Fibroblast of lung (primary cell): ENCODE data around the gene THSD7B. TPM values are rescaled to one million over a fixed set of nuclear protein-coding genes. Genes with fewer than 3 reads are reported as not detected.

Experiments
- DNase-seq, 2 donors: peaks; one replicate each; pipeline versions ENCODE4 v3.0.0 to v3.0.0-alpha.2; 2010; ENCODE audit warnings: low read depth in 2 of 2
- H2AFZ ChIP-seq: 2 replicates; pipeline ENCODE4 v1.5.1; 2012; ENCODE audit warnings: low read length, control low read depth, inconsistent platforms
- H3K27ac ChIP-seq: 2 replicates; pipeline ENCODE4 v1.5.1; 2011; ENCODE audit warnings: low read length, control low read depth; ENCODE audit not compliant: insufficient read depth
- H3K27me3 ChIP-seq: 2 replicates; pipeline ENCODE4 v1.5.1; 2011; ENCODE audit warnings: mild to moderate bottlenecking, low read length; ENCODE audit not compliant: control insufficient read depth, insufficient read depth
- H3K36me3 ChIP-seq: 2 replicates; pipeline ENCODE4 v1.5.1; 2011; ENCODE audit warnings: low read length; ENCODE audit not compliant: control insufficient read depth, insufficient read depth
- H3K4me1 ChIP-seq: 2 replicates; pipeline ENCODE4 v1.5.1; 2011; ENCODE audit warnings: low read length; ENCODE audit not compliant: control insufficient read depth, insufficient read depth; ENCODE audit errors: extremely low read depth
- H3K4me2 ChIP-seq: 2 replicates; pipeline ENCODE4 v1.5.1; 2011; ENCODE audit warnings: low read length, control low read depth; ENCODE audit not compliant: insufficient read depth; ENCODE audit errors: extremely low read depth
- H3K4me3 ChIP-seq, 4 experiments: fragments of 200-600 bp in 1 of 4; sonication (generic) in 1 of 4; replicated peaks in 1 of 4; 2 replicates each; pipeline ENCODE4 v1.5.1; 2011 to 2016; ENCODE audit warnings: low read length in 4 of 4, low read depth in 3 of 4, mild to moderate bottlenecking in 3 of 4, control low read depth in 2 of 4, inconsistent platforms in 1 of 4, mixed read lengths in 1 of 4; ENCODE audit not compliant: insufficient read depth in 1 of 4; ENCODE audit errors: control extremely low read depth in 1 of 4
- H3K79me2 ChIP-seq: 2 replicates; pipeline ENCODE4 v1.5.1; 2012; ENCODE audit warnings: mild to moderate bottlenecking, low read length, inconsistent platforms; ENCODE audit not compliant: control insufficient read depth, insufficient read depth
- H3K9ac ChIP-seq: 2 replicates; pipeline ENCODE4 v1.5.1; 2011; ENCODE audit warnings: mild to moderate bottlenecking, low read length, control low read depth; ENCODE audit not compliant: insufficient read depth
- H3K9me3 ChIP-seq: 2 replicates; pipeline ENCODE4 v1.5.1; 2012; ENCODE audit warnings: low read depth, low read length; ENCODE audit not compliant: control insufficient read depth, insufficient read depth
- H4K20me1 ChIP-seq: 2 replicates; pipeline ENCODE4 v1.5.1; 2011; ENCODE audit warnings: low read length; ENCODE audit not compliant: control insufficient read depth, insufficient read depth; ENCODE audit errors: extremely low read depth
- EZH2 ChIP-seq: IDR thresholded peaks from 2 replicates; pipeline ENCODE4 v1.5.1; 2012; ENCODE audit warnings: low read length, control low read depth, mild to moderate bottlenecking; ENCODE audit errors: missing control alignments
- polyA plus RNA-seq, 2 donors: library from polyadenylated mRNA; depleted of rRNA in 1 of 2; stranded (reverse) in 1 of 2; unstranded in 1 of 2; fragments of >200 nt; gene quantifications; 2 replicates each; pipeline ENCODE4 v1.2.1, GENCODE V29; 2011 to 2012; ENCODE audit warnings: missing spikeins in 1 of 2
- total RNA-seq: library from RNA; depleted of rRNA; stranded (reverse); fragments of >200 nt; gene quantifications from 2 replicates; pipeline ENCODE4 v1.2.1, GENCODE V29; 2014
- TF ChIP-seq, protein P1 (sequence below), 2 donors: IDR thresholded peaks in 1 of 2; conservative IDR thresholded peaks in 1 of 2; 1 replicate in 1 of 2; 2 replicates in 1 of 2; pipeline ENCODE4 v1.5.1; 2011 to 2012; ENCODE audit warnings: low read length in 2 of 2, control low read depth in 1 of 2, inconsistent platforms in 1 of 2, low read depth in 1 of 2, mild to moderate bottlenecking in 1 of 2

Gene THSD7B
- total and polyA plus RNA-seq, 2 donors (not counting 1 experiment from before 2014, with no cell fraction given): under 0.01 TPM; not detected in 1

DNA sequence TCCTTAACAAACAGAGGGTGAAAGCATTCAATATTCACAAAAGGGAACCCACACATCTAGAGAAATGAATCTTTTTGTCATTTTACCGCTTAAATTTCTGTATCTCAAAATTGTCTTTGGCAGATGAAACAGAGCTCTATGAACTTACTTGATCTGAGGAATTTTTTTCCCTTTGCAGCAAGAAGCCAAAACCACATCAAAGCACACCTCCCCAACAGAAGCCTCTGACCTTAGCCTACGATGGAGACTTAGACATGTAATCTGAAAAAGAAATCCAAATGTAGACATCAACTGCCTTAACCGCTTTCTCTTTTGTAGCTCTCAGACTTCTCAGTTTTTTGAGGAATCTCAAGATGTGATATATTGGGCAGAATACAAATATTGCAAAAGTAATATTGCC lies 911.0 kb downstream of the THSD7B start:
- H3K4me3 ChIP-seq: no peak overlapping the region
- no peak overlapping the region for H3K9ac ChIP-seq
- no peaks in the 10 kb centered on the region for H3K9me3 ChIP-seq
- H3K36me3 ChIP-seq: no peaks in the 10 kb centered on the region
- H3K4me2 ChIP-seq: no peak overlapping the region
- H4K20me1 ChIP-seq: no peaks in the 10 kb centered on the region
- H3K4me1 ChIP-seq: no peaks in the 10 kb centered on the region
- H3K27me3 ChIP-seq: no peaks in the 10 kb centered on the region
- no peak overlapping the region for H2AFZ ChIP-seq
- no peak overlapping the region for H3K27ac ChIP-seq
- H3K79me2 ChIP-seq: no peaks in the 10 kb centered on the region
- no peak for DNase-seq
- no peak for TF ChIP-seq EZH2
- TF ChIP-seq, protein P1, sequence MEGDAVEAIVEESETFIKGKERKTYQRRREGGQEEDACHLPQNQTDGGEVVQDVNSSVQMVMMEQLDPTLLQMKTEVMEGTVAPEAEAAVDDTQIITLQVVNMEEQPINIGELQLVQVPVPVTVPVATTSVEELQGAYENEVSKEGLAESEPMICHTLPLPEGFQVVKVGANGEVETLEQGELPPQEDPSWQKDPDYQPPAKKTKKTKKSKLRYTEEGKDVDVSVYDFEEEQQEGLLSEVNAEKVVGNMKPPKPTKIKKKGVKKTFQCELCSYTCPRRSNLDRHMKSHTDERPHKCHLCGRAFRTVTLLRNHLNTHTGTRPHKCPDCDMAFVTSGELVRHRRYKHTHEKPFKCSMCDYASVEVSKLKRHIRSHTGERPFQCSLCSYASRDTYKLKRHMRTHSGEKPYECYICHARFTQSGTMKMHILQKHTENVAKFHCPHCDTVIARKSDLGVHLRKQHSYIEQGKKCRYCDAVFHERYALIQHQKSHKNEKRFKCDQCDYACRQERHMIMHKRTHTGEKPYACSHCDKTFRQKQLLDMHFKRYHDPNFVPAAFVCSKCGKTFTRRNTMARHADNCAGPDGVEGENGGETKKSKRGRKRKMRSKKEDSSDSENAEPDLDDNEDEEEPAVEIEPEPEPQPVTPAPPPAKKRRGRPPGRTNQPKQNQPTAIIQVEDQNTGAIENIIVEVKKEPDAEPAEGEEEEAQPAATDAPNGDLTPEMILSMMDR (conservative IDR thresholded peaks at IDR 0.05 in 1 of 2, IDR thresholded peaks at IDR 0.05 in 1 of 2; ENCODE audit: low read depth in 1 of 2, low read length in 2 of 2): no peak

DNA sequence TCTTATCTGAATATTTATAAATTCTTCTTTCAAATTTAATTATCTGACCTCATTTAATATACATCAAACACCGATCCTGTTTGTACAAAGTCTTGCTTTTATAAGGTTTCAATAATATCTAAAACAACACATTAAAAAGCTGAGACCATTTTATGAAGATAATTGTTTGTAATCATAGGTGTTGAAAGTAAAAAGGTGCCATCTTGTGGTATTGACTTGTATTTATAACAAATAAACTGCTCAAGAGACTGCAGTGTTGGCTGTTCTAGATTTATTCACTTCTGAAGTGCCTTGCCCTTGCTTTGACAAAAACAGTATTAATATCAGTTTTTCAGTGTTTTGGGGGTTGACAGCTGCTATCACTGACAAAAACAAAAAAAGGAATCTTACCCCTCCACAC lies 912.1 kb downstream of the THSD7B start:
- no peaks in the 10 kb centered on the region for H3K27me3 ChIP-seq
- H3K36me3 ChIP-seq: no peaks in the 10 kb centered on the region
- no peaks in the 10 kb centered on the region for H3K9me3 ChIP-seq
- no peak overlapping the region for H3K9ac ChIP-seq
- no peak overlapping the region for H3K4me3 ChIP-seq
- no peak for DNase-seq
- H4K20me1 ChIP-seq: no peaks in the 10 kb centered on the region
- no peak overlapping the region for H3K27ac ChIP-seq
- no peak for TF ChIP-seq EZH2
- TF ChIP-seq, protein P1 (conservative IDR thresholded peaks at IDR 0.05 in 1 of 2, IDR thresholded peaks at IDR 0.05 in 1 of 2; ENCODE audit: low read depth in 1 of 2, low read length in 2 of 2): no peak
- no peaks in the 10 kb centered on the region for H3K79me2 ChIP-seq
- no peak overlapping the region for H2AFZ ChIP-seq
- no peaks in the 10 kb centered on the region for H3K4me1 ChIP-seq
- H3K4me2 ChIP-seq: no peak overlapping the region

DNA sequence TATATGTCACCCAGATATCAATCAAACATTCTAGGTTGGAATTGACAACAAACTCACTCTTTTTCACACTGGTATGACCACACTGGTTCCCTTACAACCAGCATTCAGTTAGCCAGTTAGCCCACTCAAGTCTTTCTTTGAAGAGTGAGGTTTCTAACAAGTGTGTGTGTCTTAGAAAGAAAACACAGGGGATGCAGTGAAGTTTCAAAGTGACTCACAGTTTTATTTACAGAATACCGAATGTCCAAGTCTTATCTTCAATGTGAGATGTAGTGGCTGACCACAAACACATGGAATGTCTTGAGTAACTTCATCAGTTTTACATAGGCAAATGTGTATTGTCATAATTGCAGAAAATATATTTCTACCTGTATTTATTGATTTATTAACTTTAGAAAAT lies 924.2 kb downstream of the THSD7B start:
- Histone ChIP-seq H2AFZ (no peak overlapping the region), H3K4me2 (no peak overlapping the region), H4K20me1 (no peaks in the 10 kb centered on the region), H3K4me3 (no peak overlapping the region), H3K27ac (no peak overlapping the region), H3K27me3 (no peaks in the 10 kb centered on the region), H3K79me2 (no peaks in the 10 kb centered on the region), H3K4me1 (no peaks in the 10 kb centered on the region), H3K9ac (no peak overlapping the region), H3K36me3 (no peaks in the 10 kb centered on the region), H3K9me3 (no peaks in the 10 kb centered on the region)
- TF ChIP-seq, protein P1 (conservative IDR thresholded peaks at IDR 0.05 in 1 of 2, IDR thresholded peaks at IDR 0.05 in 1 of 2; ENCODE audit: low read depth in 1 of 2, low read length in 2 of 2): no peak
- TF ChIP-seq EZH2: no peak
- peak; percentile 4 to 68 for DNase-seq
